ENCODE measurements around the gene ARSG. TPM values are rescaled to one million over a fixed set of nuclear protein-coding genes. Genes with fewer than 3 reads are reported as not detected.
"Not testable (repeated sequence)": the region's sequence is repeated elsewhere in the genome, so short reads cannot be mapped to it uniquely, and the experiment has no call there.

ARSG gene
- total RNA-seq, 1 experiment from 2014 or later: 3.0 TPM

- no peak for DNase-seq
- Histone ChIP-seq H3K4me3 (no peak overlapping the region), H3K27me3 (no peaks in the 10 kb centered on the region), H3K36me3 (no peaks in the 10 kb centered on the region), H3K9me3 (no peaks in the 10 kb centered on the region)
Measured at GRCh38 chr17:68295086-68295485, 3.8 kb downstream of the ARSG start.

- no peaks in the 10 kb centered on the region for H3K36me3 ChIP-seq
- no peaks in the 10 kb centered on the region for H3K27me3 ChIP-seq
- no peak overlapping the region for H3K4me3 ChIP-seq
- no peaks in the 10 kb centered on the region for H3K9me3 ChIP-seq
- DNase-seq: peak; percentile 53
Measured at GRCh38 chr17:68296217-68297191, 5.2 kb downstream of the ARSG start.

DNA sequence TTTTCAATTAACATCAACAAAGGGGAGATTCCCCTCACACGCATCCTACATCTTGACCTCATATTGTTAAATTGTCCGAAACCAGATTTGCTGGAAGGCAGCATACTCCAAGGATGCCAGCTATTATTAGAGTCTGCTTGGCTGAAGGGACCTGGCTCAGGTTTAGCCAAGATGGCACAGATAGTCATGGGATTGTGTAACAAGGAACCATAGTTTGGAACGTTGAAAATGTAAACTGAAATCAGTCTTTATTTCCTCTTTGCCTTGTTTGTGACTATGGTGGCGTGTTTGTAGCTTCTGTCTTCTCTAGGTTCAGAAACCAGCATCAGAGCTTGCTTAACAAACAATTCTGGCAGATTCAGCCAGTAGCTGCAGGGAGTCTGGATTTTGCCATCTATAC lies 5.9 kb downstream of the ARSG start:
- no peaks in the 10 kb centered on the region for H3K36me3 ChIP-seq
- no peaks in the 10 kb centered on the region for H3K27me3 ChIP-seq
- DNase-seq: peak; percentile 23
- no peaks in the 10 kb centered on the region for H3K9me3 ChIP-seq
- H3K4me3 ChIP-seq: no peak overlapping the region

DNA sequence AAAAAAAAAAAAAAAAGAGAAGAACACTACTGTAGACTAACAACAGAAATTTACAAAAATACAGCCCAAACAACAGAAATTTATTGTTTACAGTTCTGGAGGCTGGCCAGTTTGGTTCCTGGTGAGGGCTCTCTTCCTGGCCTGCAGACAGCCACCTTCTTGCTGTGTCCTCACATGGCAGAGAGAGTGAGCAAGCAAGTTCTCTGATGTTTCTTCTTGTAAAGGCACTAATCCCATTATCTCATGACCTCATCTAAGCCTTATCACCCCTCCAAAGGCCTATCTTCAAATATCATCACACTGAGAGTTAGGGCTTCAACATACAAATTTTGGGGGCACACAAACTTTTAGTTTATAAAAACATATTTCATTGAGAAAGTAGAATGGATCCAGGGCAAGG lies 7.3 kb downstream of the ARSG start:
- no peak overlapping the region for H3K4me3 ChIP-seq
- no peak for DNase-seq
- H3K36me3 ChIP-seq: no peaks in the 10 kb centered on the region
- H3K27me3 ChIP-seq: no peaks in the 10 kb centered on the region
- no peaks in the 10 kb centered on the region for H3K9me3 ChIP-seq

GRCh38 chr17:68299817-68300216 lies 8.5 kb downstream of the ARSG start:
- no peaks in the 10 kb centered on the region for H3K27me3 ChIP-seq
- no peaks in the 10 kb centered on the region for H3K9me3 ChIP-seq
- H3K36me3 ChIP-seq: no peaks in the 10 kb centered on the region
- DNase-seq: no peak
- no peak overlapping the region for H3K4me3 ChIP-seq

GRCh38 chr17:68301438-68301959 lies 10.2 kb downstream of the ARSG start:
- Histone ChIP-seq H3K9me3 (no peaks in the 10 kb centered on the region), H3K27me3 (no peaks in the 10 kb centered on the region), H3K36me3 (no peaks in the 10 kb centered on the region), H3K4me3 (no peak overlapping the region)
- DNase-seq: no peak

DNA sequence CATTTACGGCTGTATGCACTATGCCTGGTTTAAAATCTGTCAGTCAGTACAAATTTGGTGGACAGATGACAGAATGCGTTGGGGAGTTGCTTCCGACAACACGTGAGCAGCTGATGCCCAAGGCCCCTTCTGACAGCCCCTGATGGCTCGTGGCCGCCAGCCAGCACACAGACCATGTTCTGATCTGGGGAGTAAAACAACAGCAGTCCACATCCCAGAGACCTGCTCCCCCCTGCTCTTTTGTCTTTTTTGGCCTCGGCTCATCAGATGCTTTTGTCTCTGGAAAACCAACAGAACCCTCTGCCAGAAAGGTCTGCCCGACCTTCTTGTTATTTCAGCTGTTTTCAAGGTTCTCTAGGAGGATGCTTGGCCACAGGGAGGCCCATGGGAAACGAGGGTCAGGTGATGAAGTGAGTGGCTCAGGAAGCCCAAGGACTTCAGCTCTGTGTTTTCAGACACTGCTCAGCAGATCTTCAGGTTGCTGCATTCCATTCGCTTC lies 10.8 kb downstream of the ARSG start:
- Histone ChIP-seq H3K9me3 (no peaks in the 10 kb centered on the region), H3K36me3 (no peaks in the 10 kb centered on the region)
- DNase-seq: no peak

DNA sequence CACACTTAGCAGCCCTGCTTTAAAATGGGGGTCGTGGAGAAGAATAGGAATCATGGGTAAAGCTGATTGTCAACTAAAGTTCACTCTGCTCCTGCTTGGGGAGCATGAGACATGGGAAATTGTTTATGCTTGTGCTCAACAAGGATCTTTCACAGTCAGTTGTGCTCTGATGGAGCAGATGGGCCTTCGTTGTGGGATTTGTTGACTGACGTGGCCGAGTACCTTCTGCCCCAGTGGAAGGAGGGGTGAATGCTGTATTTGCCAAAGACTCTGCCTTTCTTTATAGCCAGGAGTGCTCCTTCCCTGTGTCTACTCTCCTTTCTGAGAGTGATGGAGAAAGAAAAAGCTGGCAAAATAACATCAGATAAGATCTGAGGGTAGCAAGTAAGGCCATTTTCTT lies 11.4 kb downstream of the ARSG start:
- no peak overlapping the region for H3K4me3 ChIP-seq
- no peaks in the 10 kb centered on the region for H3K36me3 ChIP-seq
- no peak for DNase-seq
- H3K27me3 ChIP-seq: no peaks in the 10 kb centered on the region
- H3K9me3 ChIP-seq: no peaks in the 10 kb centered on the region

More for the DNA sequence above, 10.8 kb downstream of the ARSG start:
- Histone ChIP-seq H3K27me3 (no peaks in the 10 kb centered on the region), H3K4me3 (no peak overlapping the region)

GRCh38 chr17:68304706-68305105 lies 13.4 kb downstream of the ARSG start:
- H3K9me3 ChIP-seq: no peaks in the 10 kb centered on the region
- no peaks in the 10 kb centered on the region for H3K27me3 ChIP-seq
- H3K4me3 ChIP-seq: no peak overlapping the region
- no peaks in the 10 kb centered on the region for H3K36me3 ChIP-seq
- no peak for DNase-seq

GRCh38 chr17:68305142-68305541 lies 13.8 kb downstream of the ARSG start:
- H3K9me3 ChIP-seq: no peaks in the 10 kb centered on the region
- H3K36me3 ChIP-seq: no peaks in the 10 kb centered on the region; the same call in 1 of the 2 replicates
- H3K27me3 ChIP-seq: no peaks in the 10 kb centered on the region
- no peak for DNase-seq
- H3K4me3 ChIP-seq: no peak overlapping the region

DNA sequence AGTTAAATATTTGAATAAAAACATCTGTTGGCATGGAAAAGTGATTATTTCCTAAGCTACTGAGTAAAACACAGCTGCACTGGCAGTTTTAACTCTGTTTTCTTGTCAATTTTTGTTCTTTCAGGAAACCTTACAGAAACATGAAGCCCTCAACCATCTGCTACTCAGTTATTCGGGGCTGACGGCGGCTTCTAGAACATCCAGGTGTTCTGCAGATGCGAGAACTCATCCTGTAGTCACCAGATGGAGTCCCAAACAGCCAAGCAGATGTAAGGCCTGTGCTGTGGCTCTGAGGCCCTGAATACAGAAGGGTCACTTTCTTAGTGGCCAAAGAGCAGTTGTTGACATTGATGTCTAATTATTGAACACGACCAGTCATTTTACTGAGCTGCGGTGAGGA lies 15.5 kb downstream of the ARSG start:
- H3K9me3 ChIP-seq: no peaks in the 10 kb centered on the region
- H3K36me3 ChIP-seq: no peaks in the 10 kb centered on the region; the same call in 1 of the 2 replicates
- H3K4me3 ChIP-seq: no peak overlapping the region
- no peaks in the 10 kb centered on the region for H3K27me3 ChIP-seq
- DNase-seq: no peak

- DNase-seq: no peak
- no peaks in the 10 kb centered on the region; the same call in 1 of the 2 replicates for H3K36me3 ChIP-seq
- no peaks in the 10 kb centered on the region for H3K9me3 ChIP-seq
- no peak overlapping the region for H3K4me3 ChIP-seq
- no peaks in the 10 kb centered on the region for H3K27me3 ChIP-seq
Measured at GRCh38 chr17:68307443-68307842, 16.1 kb downstream of the ARSG start.

DNA sequence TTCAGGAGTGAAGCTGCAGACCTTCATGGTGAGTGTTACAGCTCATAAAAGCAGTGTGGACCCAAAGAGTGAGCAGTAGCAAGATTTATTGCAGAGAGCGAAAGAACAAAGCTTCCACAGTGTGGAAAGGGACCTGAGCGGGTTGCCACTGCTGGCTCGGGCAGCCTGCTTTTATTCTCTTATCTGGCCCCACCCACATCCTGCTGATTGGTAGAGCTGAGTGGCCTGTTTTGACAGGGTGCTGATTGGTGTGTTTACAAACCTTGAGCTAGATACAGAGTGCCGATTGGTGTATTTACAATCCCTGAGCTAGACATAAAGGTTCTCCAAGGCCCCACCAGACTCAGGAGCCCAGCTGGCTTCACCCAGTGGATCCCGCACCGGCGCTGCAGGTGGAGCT lies 17.2 kb downstream of the ARSG start:
- not testable (repeated sequence) for DNase-seq, H3K27me3 ChIP-seq, H3K4me3 ChIP-seq, H3K9me3 ChIP-seq, H3K36me3 ChIP-seq

DNA sequence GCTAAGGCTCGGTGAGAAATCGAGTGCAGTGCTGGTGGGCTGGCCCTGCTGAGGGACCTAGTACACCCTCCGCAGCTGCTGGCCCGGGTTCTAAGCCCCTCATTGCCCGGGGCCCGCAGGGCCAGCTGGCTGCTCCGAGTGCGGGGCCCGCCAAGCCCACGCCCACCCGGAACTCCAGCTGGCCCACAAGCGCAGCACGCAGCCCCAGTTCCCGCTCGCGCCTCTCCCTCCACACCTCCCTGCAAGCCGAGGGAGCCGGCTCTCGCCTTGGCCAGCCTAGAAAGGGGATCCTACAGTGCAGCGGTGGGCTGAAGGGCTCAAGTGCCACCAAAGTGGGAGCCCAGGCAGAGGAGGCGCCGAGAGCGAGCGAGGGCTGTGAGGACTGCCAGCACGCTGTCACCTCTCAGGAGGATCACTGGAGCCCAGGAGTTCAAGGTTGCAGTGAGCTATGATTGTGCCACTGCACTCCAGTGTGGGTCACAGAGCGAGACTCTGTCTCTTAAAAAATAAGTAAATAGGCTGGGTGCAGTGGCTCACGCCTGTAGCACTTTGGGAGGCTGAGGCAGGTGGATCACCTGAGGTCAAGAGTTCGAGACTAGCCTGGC lies 17.9 kb downstream of the ARSG start:
- H3K4me3 ChIP-seq, DNase-seq, H3K36me3 ChIP-seq, H3K9me3 ChIP-seq, H3K27me3 ChIP-seq: not testable (repeated sequence)

DNA sequence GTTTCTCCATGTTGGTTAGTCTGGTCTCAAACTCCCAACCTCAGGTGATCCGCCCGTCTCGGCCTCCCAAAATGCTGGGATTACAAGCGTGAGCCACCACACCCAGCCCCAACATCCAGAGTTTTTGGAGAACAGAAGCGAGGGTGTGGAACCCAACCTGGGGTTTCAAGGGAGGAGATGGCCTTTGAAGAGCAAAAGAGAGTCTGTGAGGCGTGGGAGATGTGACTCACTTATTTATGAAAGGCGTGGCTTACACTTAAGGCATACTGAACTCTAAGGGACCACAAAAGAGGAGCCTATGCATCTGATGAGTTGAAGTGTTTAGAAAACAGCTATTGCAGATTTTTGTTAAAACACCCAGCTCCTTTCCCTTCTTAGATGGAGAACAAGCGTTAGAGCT lies 18.9 kb downstream of the ARSG start:
- no peak for DNase-seq
- Histone ChIP-seq H3K9me3 (no peaks in the 10 kb centered on the region), H3K4me3 (no peak overlapping the region), H3K27me3 (no peaks in the 10 kb centered on the region), H3K36me3 (no peaks in the 10 kb centered on the region; the same call in 1 of the 2 replicates)

GRCh38 chr17:68314916-68315535 lies 23.7 kb downstream of the ARSG start:
- H3K27me3 ChIP-seq: no peaks in the 10 kb centered on the region
- H3K9me3 ChIP-seq: no peaks in the 10 kb centered on the region
- no peak overlapping the region for H3K4me3 ChIP-seq
- H3K36me3 ChIP-seq: no peaks in the 10 kb centered on the region; the same call in 1 of the 2 replicates
- no peak for DNase-seq

GRCh38 chr17:68315930-68316329 lies 24.6 kb downstream of the ARSG start:
- DNase-seq: no peak
- Histone ChIP-seq H3K4me3 (no peak overlapping the region), H3K9me3 (no peaks in the 10 kb centered on the region), H3K27me3 (no peaks in the 10 kb centered on the region), H3K36me3 (no peaks in the 10 kb centered on the region)
